CD4-positive, alpha-beta T cell treated with Interleukin-10 for 1 hour (primary cell): Measurements from ENCODE around the gene POU6F2.

Source experiments
- DNase-seq: peaks from one replicate; pipeline ENCODE4 v3.0.0-alpha.2; 2020

Gene POU6F2

GRCh38 chr7:39465055-39465929, 487.6 kb downstream of the POU6F2 start:
- DNase-seq = peak; percentile 31

DNA sequence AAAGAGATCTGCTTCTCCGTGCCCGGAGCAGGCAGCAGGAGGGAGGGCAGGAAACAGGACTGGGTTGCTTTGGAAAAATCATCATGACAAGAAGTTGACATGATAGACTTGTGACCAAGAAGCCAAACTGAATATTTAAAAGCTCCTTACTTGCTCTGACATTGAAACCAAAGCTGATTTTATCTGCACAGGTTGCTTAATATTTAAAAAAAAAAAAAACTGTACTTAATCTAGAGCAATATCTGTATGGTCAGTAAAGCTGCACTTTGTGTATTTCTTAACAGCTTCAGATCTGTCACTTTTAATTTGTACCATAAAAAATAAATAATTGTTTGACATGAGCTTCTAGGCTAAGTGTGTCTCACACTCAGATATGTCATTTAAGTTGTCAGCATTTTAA, 490.6 kb downstream of the POU6F2 start:
- no peak for DNase-seq

DNA sequence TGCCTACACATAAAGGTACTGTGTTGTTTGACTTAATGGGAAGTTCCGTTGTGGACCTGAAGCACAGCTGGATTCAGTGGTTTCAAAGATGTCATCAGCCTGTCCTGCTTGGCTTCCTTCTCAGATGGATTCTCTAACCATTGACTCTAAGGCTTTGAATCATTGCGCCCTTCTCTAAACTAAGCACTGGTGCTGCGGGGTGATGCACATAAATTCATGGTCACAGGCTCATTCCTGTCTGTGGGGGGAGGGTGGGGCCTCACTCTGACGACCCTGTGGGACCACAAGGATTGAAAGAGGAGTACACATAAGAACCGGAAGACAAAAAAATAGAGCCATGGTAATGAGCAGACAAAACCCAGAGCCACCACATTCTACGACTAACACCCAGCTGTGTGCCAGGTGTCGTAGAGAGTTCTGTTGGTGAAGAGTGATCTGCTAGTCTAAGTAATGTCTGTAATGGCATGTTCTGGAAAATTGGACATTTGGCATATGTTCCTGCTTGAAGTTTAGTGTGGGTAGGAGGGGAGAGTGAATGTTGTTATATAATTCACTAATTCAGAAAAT, 491.2 kb downstream of the POU6F2 start:
- no peak for DNase-seq

GRCh38 chr7:39480901-39481300, 503.2 kb downstream of the POU6F2 start:
- DNase-seq = no peak

- no peak for DNase-seq
These were observed 511.0 kb downstream of the POU6F2 start for GRCh38 chr7:39488467-39489393.

DNA sequence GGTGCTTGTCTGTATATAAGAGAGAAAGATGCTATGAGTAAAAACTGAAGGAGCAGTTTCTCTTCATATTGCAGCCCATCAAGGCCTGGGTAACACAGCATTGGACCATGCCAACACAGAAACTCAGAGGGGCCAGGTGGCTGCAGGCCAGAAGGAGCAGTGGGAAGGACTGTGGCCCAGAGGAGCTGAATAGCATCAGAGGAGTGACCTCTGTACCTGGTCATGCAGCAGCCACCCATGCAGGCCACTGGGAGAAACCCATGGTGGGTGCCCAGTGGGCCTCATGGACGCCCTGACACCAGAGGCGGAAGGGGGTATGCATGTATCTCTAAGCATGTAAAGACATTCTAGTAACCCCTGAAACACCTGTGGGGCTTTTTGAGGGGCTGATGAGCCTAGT, 512.6 kb downstream of the POU6F2 start:
- no peak for DNase-seq

GRCh38 chr7:39493934-39494333, 516.2 kb downstream of the POU6F2 start:
- no peak for DNase-seq

GRCh38 chr7:39501358-39501757, 523.6 kb downstream of the POU6F2 start:
- no peak for DNase-seq

- no peak for DNase-seq
These were observed 527.3 kb downstream of the POU6F2 start for GRCh38 chr7:39504963-39505362.

- no peak for DNase-seq
These were observed 530.3 kb downstream of the POU6F2 start for GRCh38 chr7:39507866-39508551.

GRCh38 chr7:39509436-39509835, 531.7 kb downstream of the POU6F2 start:
- DNase-seq = no peak

- no peak for DNase-seq
These were observed 532.2 kb downstream of the POU6F2 start for GRCh38 chr7:39509912-39510311.

DNA sequence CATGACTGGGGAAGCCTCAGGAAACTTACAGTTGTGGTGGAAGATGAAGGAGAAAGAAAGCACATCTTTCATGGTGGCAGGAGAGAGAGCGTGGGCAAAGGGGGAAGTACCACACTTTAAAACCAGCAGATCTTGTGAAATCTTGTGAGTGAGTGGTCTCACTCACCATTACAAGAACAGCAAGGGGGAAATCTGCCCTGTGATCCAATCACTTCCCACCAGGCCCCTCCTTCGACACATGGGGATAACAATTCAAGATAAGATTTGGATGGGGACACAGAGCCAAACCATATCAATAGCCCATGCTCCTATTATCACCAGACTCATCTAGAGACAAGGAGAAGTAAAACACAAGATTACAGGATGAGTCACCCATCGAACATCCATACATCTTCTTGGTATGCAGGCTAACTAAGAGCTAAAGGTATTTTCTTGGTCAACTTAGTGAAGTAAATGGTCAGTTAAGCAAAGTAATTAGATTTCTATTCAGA, 533.2 kb downstream of the POU6F2 start:
- DNase-seq = no peak

- DNase-seq = no peak
These were observed 538.0 kb downstream of the POU6F2 start for GRCh38 chr7:39515534-39516228.

DNA sequence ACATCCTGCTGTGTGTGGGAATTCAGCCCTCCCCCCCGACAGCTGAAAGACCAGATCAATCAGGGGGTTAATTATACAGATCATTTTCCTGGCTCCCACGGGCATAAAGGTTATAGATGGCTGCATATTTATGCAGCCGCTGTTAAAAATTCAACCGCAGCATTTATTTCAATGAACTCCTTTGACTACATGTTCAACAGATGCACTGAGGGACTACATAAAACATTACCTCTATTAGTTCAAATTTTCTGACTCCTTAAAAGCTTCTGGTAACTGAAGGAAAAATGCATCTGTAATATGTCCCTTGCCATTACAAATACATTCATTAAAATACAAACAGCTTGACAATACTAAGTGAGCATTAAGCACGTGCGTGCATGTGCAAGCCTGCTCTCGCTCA, 538.8 kb downstream of the POU6F2 start:
- no peak for DNase-seq

DNA sequence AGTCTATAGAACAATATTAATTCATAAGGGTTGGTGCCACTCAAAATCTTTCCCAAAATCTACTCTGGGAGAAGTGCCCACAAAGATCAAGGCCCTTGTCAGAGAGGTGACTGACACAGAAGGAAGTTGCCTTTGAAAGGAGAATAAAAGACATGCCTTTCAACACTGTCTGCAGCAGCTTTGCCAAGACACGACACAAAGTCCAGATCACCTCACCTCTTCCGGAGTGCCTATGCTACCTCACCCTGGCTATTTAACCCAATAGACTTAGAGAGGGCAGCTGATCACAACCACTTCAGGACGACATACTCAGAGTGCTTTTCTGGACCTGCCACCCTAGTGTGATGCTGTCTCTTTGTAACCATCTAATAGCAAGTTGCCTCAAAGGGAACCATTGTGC, 539.5 kb downstream of the POU6F2 start:
- DNase-seq = no peak
